ENCODE data around the gene ATOH8.

Gene ATOH8

GRCh38 chr2:85788603-85789002 lies 34.8 kb downstream of the ATOH8 start:
- no peaks in the 10 kb centered on the region for H3K9me2 ChIP-seq (replicated peaks; ENCODE audit: control insufficient read depth, low read length)
- no peaks in the 10 kb centered on the region for H3K36me3 ChIP-seq (ENCODE audit: control insufficient read depth, low read length)
- H3K4me2 ChIP-seq (ENCODE audit: low read length), result no peak overlapping the region
- no peak overlapping the region for H3K27ac ChIP-seq (ENCODE audit: low read depth, low read length)
- H3K27me3 ChIP-seq (ENCODE audit: control insufficient read depth, low read length), result peaks cover 11% of the 10 kb centered on the region
- no peaks in the 10 kb centered on the region for H3F3A ChIP-seq (ENCODE audit: control insufficient read depth, insufficient read depth)
- no peaks in the 10 kb centered on the region for H3K4me1 ChIP-seq (ENCODE audit: control insufficient read depth, low read length)
- no peaks in the 10 kb centered on the region for H4K20me1 ChIP-seq (ENCODE audit: control insufficient read depth, insufficient read depth, low read depth, low read length)
- no peak for TF ChIP-seq CTCF (IDR thresholded peaks at IDR 0.05; ENCODE audit: low read depth, low read length, poor library complexity, severe bottlenecking)
- TF ChIP-seq EZH2phosphoT487 (IDR thresholded peaks at IDR 0.05; ENCODE audit: borderline replicate concordance, low read length), result no peak
- no peak overlapping the region for H3K4me3 ChIP-seq (ENCODE audit: low read length)
- H3K9me3 ChIP-seq (ENCODE audit: control insufficient read depth, insufficient read depth, low read length), result no peaks in the 10 kb centered on the region
- H3K79me2 ChIP-seq (ENCODE audit: control insufficient read depth, low read length), result no peaks in the 10 kb centered on the region

- TF ChIP-seq CTCF (IDR thresholded peaks at IDR 0.05; ENCODE audit: low read depth, low read length, poor library complexity, severe bottlenecking) (no peak), EZH2phosphoT487 (IDR thresholded peaks at IDR 0.05; ENCODE audit: borderline replicate concordance, low read length) (no peak)
- no peaks in the 10 kb centered on the region for H3K36me3 ChIP-seq (ENCODE audit: control insufficient read depth, low read length)
- H3K27ac ChIP-seq (ENCODE audit: low read depth, low read length), result no peak overlapping the region
- no peaks in the 10 kb centered on the region for H3K4me1 ChIP-seq (ENCODE audit: control insufficient read depth, low read length)
- H3F3A ChIP-seq (ENCODE audit: control insufficient read depth, insufficient read depth), result no peaks in the 10 kb centered on the region
- H3K27me3 ChIP-seq (ENCODE audit: control insufficient read depth, low read length), result peaks cover 14% of the 10 kb centered on the region
- no peak overlapping the region for H3K4me3 ChIP-seq (ENCODE audit: low read length)
- H4K20me1 ChIP-seq (ENCODE audit: control insufficient read depth, insufficient read depth, low read depth, low read length), result no peaks in the 10 kb centered on the region
- H3K9me2 ChIP-seq (replicated peaks; ENCODE audit: control insufficient read depth, low read length), result no peaks in the 10 kb centered on the region
- H3K9me3 ChIP-seq (ENCODE audit: control insufficient read depth, insufficient read depth, low read length), result no peaks in the 10 kb centered on the region
- no peak overlapping the region for H3K4me2 ChIP-seq (ENCODE audit: low read length)
- no peaks in the 10 kb centered on the region for H3K79me2 ChIP-seq (ENCODE audit: control insufficient read depth, low read length)
These were observed 35.5 kb downstream of the ATOH8 start for GRCh38 chr2:85789271-85789670.

- peaks cover 8% of the 10 kb centered on the region for H3K27me3 ChIP-seq (ENCODE audit: control insufficient read depth, low read length)
- H3K4me2 ChIP-seq (ENCODE audit: low read length), result no peak overlapping the region
- no peaks in the 10 kb centered on the region for H3K9me2 ChIP-seq (replicated peaks; ENCODE audit: control insufficient read depth, low read length)
- no peaks in the 10 kb centered on the region for H3K36me3 ChIP-seq (ENCODE audit: control insufficient read depth, low read length)
- no peak overlapping the region for H3K4me3 ChIP-seq (ENCODE audit: low read length)
- no peak overlapping the region for H3K27ac ChIP-seq (ENCODE audit: low read depth, low read length)
- H3K9me3 ChIP-seq (ENCODE audit: control insufficient read depth, insufficient read depth, low read length), result no peaks in the 10 kb centered on the region
- no peaks in the 10 kb centered on the region for H4K20me1 ChIP-seq (ENCODE audit: control insufficient read depth, insufficient read depth, low read depth, low read length)
- no peak for TF ChIP-seq EZH2phosphoT487 (IDR thresholded peaks at IDR 0.05; ENCODE audit: borderline replicate concordance, low read length)
- TF ChIP-seq CTCF (IDR thresholded peaks at IDR 0.05; ENCODE audit: low read depth, low read length, poor library complexity, severe bottlenecking), result no peak
- no peaks in the 10 kb centered on the region for H3F3A ChIP-seq (ENCODE audit: control insufficient read depth, insufficient read depth)
- no peaks in the 10 kb centered on the region for H3K4me1 ChIP-seq (ENCODE audit: control insufficient read depth, low read length)
- no peaks in the 10 kb centered on the region for H3K79me2 ChIP-seq (ENCODE audit: control insufficient read depth, low read length)
These were observed 36.2 kb downstream of the ATOH8 start for GRCh38 chr2:85790032-85790431.

Data from DOHH2 (cell line).